Adrenal gland (tissue), 12 donors: ENCODE measurements around the gene PATL1. TPM values are rescaled to one million over a fixed set of nuclear protein-coding genes. Genes with fewer than 3 reads are reported as not detected.
A peak's percentile ranks its signal among the peaks of the same experiment; 100 is the strongest.

Source experiments
- DNase-seq, 7 donors: peaks; one replicate each; pipeline ENCODE4 v3.0.0-alpha.2; 2019 to 2020
- H3K27ac ChIP-seq, 5 donors: fragments of 200-600 bp; sonication (generic) in 4 of 5; 1 replicate in 3 of 5; 2 replicates in 2 of 5; pipeline versions ENCODE4 v1.5.1 to v1.8.0; 2016 to 2020; ENCODE audit warnings: mild to moderate bottlenecking in 1 of 5
- H3K27me3 ChIP-seq: fragments of 200-600 bp; 2 replicates; pipeline ENCODE4 v1.8.0; 2021
- H3K36me3 ChIP-seq, 2 donors: fragments of 200-600 bp; replicated peaks in 1 of 2; 1 replicate in 1 of 2; 2 replicates in 1 of 2; pipeline versions ENCODE4 v1.5.1 to v1.8.0; 2018 to 2022
- H3K4me1 ChIP-seq, 2 donors: fragments of 200-600 bp; replicated peaks in 1 of 2; 1 replicate in 1 of 2; 2 replicates in 1 of 2; pipeline versions ENCODE4 v1.5.1 to v1.8.0; 2018 to 2021
- H3K4me3 ChIP-seq, 4 donors: fragments of 200-600 bp; sonication (generic) in 3 of 4; one replicate each; pipeline ENCODE4 v1.5.1; 2016 to 2018
- H3K9me3 ChIP-seq, 3 donors: fragments of 200-600 bp; sonication (generic) in 1 of 3; replicated peaks in 1 of 3; 1 replicate in 2 of 3; 2 replicates in 1 of 3; pipeline versions ENCODE4 v1.5.1 to v1.8.0; 2016 to 2021
- POLR2A ChIP-seq, 2 donors: fragments of 450-650 bp; IDR thresholded peaks; one replicate each; pipeline ENCODE4 v1.6.1; 2017; ENCODE audit warnings: antibody characterized with exemption in 2 of 2, mild to moderate bottlenecking in 2 of 2, moderate library complexity in 1 of 2
- WGBS, 4 donors: extraction: QIAGEN DNeasy Blood & Tissue Kit in 2 of 4; methylation state at CpG; one replicate each; pipeline versions ENCODE4 v1.1.5 to v1.1.7; 2013 to 2017; 5-methylcytosine and 5-hydroxymethylcytosine counted together
- intact Hi-C, 2 donors: fragments of 100-400 bp; cut with DNase I; formaldehyde crosslinking; loops; one replicate each; pipeline versions ENCODE4 v1.14.1 to v1.15.0; 2022 to 2023
- polyA plus RNA-seq, 3 donors: library from polyadenylated mRNA; stranded (reverse); fragments of 200-250 nt in 2 of 3; fragments of 350-450 nt in 1 of 3; fragmentation: Illumina TruSeq in 1 of 3; extraction: RNeasy Lipid Tissue Mini Kit (QIAGEN cat#74804) in 1 of 3; gene quantifications; one replicate each; pipeline ENCODE4 v1.2.3, GENCODE V29; 2013 to 2014
- total RNA-seq, 9 donors: library from RNA; depleted of rRNA in 4 of 9; stranded (reverse); fragments of >200 nt in 4 of 9; fragments of 120-200 nt in 1 of 9; fragmentation: NEBNext Ultra II Directional in 1 of 9; extraction: Animal tissue kit (Norgen Biotek cat#: 25700) in 1 of 9; gene quantifications; one replicate each; pipeline versions ENCODE4 v1.1.0 to v1.2.4, GENCODE V29; 2013 to 2023
- TF ChIP-seq, protein P1 (sequence below), 6 experiments: fragments of 450-650 bp in 4 of 6; fragments of 200-600 bp in 2 of 6; sonication (generic) in 1 of 6; IDR thresholded peaks; 1 replicate in 5 of 6; 2 replicates in 1 of 6; pipeline versions ENCODE4 v1.5.1 to v1.8.0; 2016 to 2021; ENCODE audit warnings: antibody characterized with exemption in 6 of 6, mild to moderate bottlenecking in 2 of 6, moderate library complexity in 1 of 6
- donor health status: healthy with polysubstance abuse.
- donor health status: Bipolar disorder and iron deficiency.
- donor health status: DM: yes; HTN: yes; CAD: no.
- donor health status: DM: no; HTN: no; CAD: no.
- donor health status: DM: no; HTN: no; CAD: no.
- donor health status: DM: yes; HTN: yes; CAD: no.

The PATL1 gene
- total and polyA plus RNA-seq, 12 donors, result 10.3 to 55.9 (median 19.5) TPM

DNA sequence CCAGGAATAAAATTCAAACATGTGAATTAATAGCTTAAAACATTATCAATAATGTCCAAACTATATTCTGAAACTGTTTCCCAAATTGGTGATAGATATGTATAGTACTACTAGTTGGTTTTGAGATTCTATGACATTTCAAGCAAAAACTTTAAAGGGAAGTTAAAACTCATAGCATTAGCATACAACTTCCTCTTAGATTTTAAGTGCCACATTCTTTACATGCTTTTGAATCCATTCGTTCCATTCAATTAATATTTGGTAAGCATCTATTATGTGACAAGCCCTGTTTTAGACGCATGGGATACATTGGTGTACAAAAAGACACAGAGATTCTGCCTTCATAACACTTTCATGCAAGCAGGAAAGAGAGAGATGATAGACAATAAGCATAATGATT, 8.9 kb downstream of the PATL1 start:
- H3K27ac ChIP-seq, result no peak overlapping the region
- H3K9me3 ChIP-seq, result no peaks in the 10 kb centered on the region
- H3K27me3 ChIP-seq, result no peaks in the 10 kb centered on the region
- peaks cover 0 to 90% of the 10 kb centered on the region in 2 donors for H3K36me3 ChIP-seq
- no peak overlapping the region for H3K4me3 ChIP-seq
- TF ChIP-seq, protein P1, sequence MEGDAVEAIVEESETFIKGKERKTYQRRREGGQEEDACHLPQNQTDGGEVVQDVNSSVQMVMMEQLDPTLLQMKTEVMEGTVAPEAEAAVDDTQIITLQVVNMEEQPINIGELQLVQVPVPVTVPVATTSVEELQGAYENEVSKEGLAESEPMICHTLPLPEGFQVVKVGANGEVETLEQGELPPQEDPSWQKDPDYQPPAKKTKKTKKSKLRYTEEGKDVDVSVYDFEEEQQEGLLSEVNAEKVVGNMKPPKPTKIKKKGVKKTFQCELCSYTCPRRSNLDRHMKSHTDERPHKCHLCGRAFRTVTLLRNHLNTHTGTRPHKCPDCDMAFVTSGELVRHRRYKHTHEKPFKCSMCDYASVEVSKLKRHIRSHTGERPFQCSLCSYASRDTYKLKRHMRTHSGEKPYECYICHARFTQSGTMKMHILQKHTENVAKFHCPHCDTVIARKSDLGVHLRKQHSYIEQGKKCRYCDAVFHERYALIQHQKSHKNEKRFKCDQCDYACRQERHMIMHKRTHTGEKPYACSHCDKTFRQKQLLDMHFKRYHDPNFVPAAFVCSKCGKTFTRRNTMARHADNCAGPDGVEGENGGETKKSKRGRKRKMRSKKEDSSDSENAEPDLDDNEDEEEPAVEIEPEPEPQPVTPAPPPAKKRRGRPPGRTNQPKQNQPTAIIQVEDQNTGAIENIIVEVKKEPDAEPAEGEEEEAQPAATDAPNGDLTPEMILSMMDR (IDR thresholded peaks at IDR 0.05), result no peak
- TF ChIP-seq POLR2A (IDR thresholded peaks at IDR 0.05), result no peak
- intact Hi-C loops, result no loop called here
- H3K4me1 ChIP-seq, result peaks cover 0 to 26% of the 10 kb centered on the region in 2 donors
- no peak for DNase-seq
- WGBS, 4 donors, result 64 to 76% (median 73%) methylated on average over 2 of the region's 2 CpGs

DNA sequence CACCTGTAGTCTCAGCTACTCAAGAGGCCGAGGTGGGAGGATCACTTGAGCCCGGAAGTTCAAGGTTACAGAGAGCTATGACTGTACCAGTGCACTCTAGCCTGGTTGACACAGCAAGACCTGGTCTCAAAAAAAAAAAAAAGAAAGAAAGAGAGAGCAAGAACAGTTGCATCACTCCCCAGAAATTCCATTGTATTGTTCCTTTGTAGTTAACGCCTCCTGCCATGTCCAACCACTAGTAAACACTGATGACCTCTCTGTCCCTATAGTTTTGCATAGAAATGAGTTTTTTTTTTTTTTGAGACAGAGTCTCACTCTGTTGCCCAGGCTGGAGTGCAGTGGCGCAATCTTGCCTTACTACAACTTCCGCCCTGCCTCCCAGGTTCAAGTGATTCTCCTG, 10.8 kb downstream of the PATL1 start:
- peak in 2 of 7 donors; percentile 26 to 30 for DNase-seq
- no peak for TF ChIP-seq POLR2A (IDR thresholded peaks at IDR 0.05)
- TF ChIP-seq, protein P1 (IDR thresholded peaks at IDR 0.05), result no peak
- WGBS, 4 donors, result 72 to 82% (median 81%) methylated on average over 5 of the region's 5 CpGs
- Histone ChIP-seq H3K27me3 (no peaks in the 10 kb centered on the region), H3K4me1 (peaks cover 0 to 20% of the 10 kb centered on the region in 2 donors), H3K9me3 (no peaks in the 10 kb centered on the region), H3K4me3 (no peak overlapping the region), H3K36me3 (peaks cover 0 to 91% of the 10 kb centered on the region in 2 donors), H3K27ac (no peak overlapping the region)
- intact Hi-C loops, result no loop called here

DNA sequence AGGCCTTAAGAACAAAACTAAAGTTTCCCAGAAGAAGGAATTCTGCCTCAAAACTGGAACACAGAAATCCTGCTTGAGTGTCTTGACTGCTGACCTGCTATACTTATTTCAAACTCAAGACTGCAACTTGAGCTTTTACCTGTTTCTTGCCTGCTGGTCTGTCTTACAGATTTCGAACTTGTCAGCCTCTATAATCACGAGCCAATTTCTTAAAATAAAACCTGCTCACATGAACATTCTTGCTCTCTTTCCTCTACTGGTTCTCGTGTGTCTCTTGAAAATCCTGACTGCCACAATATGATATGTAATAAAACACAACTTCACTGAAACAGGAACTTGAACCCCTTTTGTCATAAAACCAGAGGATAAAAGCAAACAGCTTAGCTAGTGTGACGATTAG, 13.9 kb downstream of the PATL1 start:
- TF ChIP-seq POLR2A (IDR thresholded peaks at IDR 0.05), result no peak
- TF ChIP-seq, protein P1 (IDR thresholded peaks at IDR 0.05), result no peak
- 67 to 82% (median 76%) methylated on average over 4 of the region's 4 CpGs for WGBS, 4 donors
- intact Hi-C loops, result no loop called here
- H3K27ac ChIP-seq, result no peak overlapping the region
- H3K4me3 ChIP-seq, result no peak overlapping the region
- H3K4me1 ChIP-seq, result peaks cover 0 to 6% of the 10 kb centered on the region in 2 donors
- H3K27me3 ChIP-seq, result no peaks in the 10 kb centered on the region
- H3K36me3 ChIP-seq, result peaks cover 0 to 99% of the 10 kb centered on the region in 2 donors
- H3K9me3 ChIP-seq, result no peaks in the 10 kb centered on the region
- DNase-seq, result no peak

DNA sequence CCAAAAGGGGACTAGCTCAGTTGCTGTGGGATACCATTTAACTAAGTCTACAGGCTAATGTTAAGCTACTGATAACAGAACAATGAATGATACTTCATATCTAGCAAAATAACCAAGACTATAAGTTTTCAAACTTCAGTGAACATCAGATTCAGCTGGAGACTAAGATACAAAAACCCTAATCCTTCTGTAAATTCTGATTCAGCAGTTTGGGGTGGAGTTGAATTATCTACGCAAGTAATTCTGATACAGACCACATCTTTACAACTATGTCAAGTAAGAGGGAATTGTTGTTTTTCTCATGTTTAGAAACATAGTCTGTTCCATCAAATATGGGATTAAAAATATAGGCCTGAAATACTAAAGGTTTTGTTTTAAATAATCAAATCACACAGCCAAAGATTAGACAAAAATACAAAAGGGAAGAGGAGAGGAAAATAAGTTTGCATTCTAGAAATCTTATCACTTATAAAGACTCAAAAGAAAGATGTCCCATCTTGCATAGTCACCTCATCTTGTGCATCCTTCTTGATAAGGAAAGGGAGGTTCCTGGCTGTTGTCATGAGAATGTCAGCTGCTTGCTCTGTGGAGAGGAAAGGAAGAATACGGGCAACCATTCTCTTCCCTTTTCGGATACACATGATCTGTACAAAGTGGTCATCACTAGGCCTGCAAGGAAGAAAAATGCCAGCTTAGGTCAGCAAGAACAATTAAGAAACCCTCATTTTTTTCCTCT, 21.4 kb downstream of the PATL1 start:
- Histone ChIP-seq H3K9me3 (no peaks in the 10 kb centered on the region), H3K4me1 (peaks cover 0 to 8% of the 10 kb centered on the region in 2 donors), H3K4me3 (no peak overlapping the region), H3K27ac (no peak overlapping the region), H3K27me3 (no peaks in the 10 kb centered on the region), H3K36me3 (peaks cover 0 to 75% of the 10 kb centered on the region in 2 donors)
- TF ChIP-seq, protein P1 (IDR thresholded peaks at IDR 0.05), result no peak
- TF ChIP-seq POLR2A (IDR thresholded peaks at IDR 0.05), result no peak
- WGBS, 4 donors, result 80 to 95% (median 90%) methylated on average over 3 of the region's 3 CpGs
- intact Hi-C loops, result no loop called here
- no peak for DNase-seq
